Stimulated activated naive CD8-positive, alpha-beta T cell treated with anti-CD3 and anti-CD28 coated beads, Interleukin-15, amount 100 ng/mL, for 72 hours (primary cell): Measurements from ENCODE around the gene ASRGL1.

ENCODE experiments used
- ATAC-seq: fragments of 150-1000 bp; cut with Tn5 transposase; 2 replicates; pipeline ENCODE4 v1.10.0; 2021; ENCODE audit warnings: mild to moderate bottlenecking, moderate library complexity
- DNase-seq, 2 donors: peaks; one replicate each; pipeline ENCODE4 v3.0.0; 2021 to 2022
- H3K27ac Mint-ChIP-seq, 2 donors: one replicate each; pipeline ENCODE4 v1.8.0; 2022; ENCODE audit warnings: mild to moderate bottlenecking in 2 of 2, mixed read lengths in 2 of 2, moderate library complexity in 2 of 2
- H3K27me3 Mint-ChIP-seq: one replicate; pipeline ENCODE4 v1.8.0; 2022; ENCODE audit warnings: mixed read lengths
- H3K4me1 Mint-ChIP-seq: one replicate; pipeline ENCODE4 v1.8.0; 2022; ENCODE audit warnings: mild to moderate bottlenecking, mixed read lengths
- H3K4me3 Mint-ChIP-seq, 2 donors: one replicate each; pipeline ENCODE4 v1.8.0; 2022; ENCODE audit warnings: mild to moderate bottlenecking in 2 of 2, mixed read lengths in 2 of 2, moderate library complexity in 1 of 2
- H3K9me3 Mint-ChIP-seq, 2 donors: one replicate each; pipeline ENCODE4 v1.8.0; 2022; ENCODE audit warnings: mixed read lengths in 2 of 2

The ASRGL1 gene

DNA sequence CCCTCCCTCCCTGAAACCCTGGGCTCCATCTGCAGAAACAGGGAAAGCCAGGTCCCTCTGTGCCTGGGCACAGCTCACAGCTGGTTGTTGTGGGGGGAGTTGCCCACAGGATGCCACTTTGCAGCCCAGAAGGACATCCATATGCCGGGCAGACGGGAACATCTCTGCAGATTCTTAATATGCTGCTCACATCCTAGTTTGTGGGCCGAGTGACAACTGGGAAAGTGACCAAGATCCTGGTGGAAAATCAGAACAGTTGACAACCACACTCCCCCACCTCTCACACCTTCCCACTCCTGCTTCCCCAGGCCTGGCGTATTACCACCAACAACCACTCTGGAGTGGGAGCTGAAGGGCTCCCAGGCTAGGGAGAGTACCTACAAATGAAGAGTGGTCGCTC lies 74.3 kb downstream of the ASRGL1 start:
- ATAC-seq (no peak), DNase-seq (no peak)
- H3K9me3 Mint-ChIP-seq, result no peaks in the 10 kb centered on the region
- no peaks in the 10 kb centered on the region for H3K27me3 Mint-ChIP-seq
- H3K27ac Mint-ChIP-seq, result peak overlapping the region in 1 of 2 donors; percentile 88
- H3K4me3 Mint-ChIP-seq, result no peak overlapping the region
- no peaks in the 10 kb centered on the region for H3K4me1 Mint-ChIP-seq

DNA sequence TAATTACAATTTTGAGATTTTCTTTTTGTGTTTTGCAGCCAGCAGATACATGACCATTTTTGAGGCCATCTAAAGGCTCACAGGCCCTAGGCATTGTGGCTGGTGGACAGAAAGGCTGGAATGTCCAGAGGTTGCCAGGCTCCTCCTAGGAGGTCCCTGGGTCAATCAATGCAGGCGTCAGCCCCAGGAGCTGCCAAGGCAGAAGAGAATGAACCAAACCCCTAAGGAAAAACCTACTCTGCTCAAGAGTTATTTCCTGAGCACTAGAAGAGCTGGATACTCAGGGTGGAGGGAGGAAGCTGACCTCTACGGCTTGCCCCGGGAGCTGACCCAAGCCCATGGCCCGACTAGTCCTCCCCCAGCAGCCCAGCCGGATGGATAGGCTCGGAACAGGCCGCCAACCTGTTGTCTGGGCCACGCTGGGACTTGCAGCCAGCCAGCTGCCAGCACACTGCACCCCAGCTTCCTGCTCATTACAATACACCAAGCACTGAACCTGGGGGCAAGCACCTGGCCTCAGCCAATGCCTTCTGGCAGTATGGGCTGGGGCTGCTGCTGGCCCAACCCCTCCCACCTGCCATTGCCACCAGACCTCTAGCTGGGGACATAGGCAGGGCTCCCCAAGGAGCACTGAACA lies 75.9 kb downstream of the ASRGL1 start:
- Mint-ChIP-seq H3K27ac (no peak overlapping the region), H3K27me3 (no peaks in the 10 kb centered on the region), H3K4me3 (no peak overlapping the region), H3K4me1 (no peaks in the 10 kb centered on the region), H3K9me3 (no peaks in the 10 kb centered on the region)
- ATAC-seq (no peak), DNase-seq (no peak)

DNA sequence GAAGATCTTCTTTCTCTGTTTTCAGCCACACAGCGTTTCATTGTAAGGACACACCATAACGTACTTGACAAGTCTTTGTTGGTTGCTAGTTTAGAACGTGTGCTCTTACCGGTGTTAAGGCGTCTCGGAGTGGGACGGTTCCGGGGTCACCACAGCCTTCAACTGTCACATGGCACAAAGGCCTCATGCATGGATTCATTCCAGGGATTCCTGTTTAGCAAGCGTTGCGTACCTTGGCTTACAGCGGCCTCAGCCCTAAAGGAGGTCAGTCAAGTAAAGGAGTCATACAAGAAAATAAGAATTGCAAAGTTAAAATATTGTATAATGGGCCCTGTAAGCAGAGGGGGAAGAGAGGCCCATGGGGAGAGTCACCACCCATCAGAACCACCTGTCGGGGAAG lies 79.3 kb downstream of the ASRGL1 start:
- no peak for DNase-seq
- H3K4me1 Mint-ChIP-seq, result no peaks in the 10 kb centered on the region
- ATAC-seq, result no peak
- no peak overlapping the region for H3K27ac Mint-ChIP-seq
- H3K27me3 Mint-ChIP-seq, result no peaks in the 10 kb centered on the region
- no peak overlapping the region for H3K4me3 Mint-ChIP-seq
- H3K9me3 Mint-ChIP-seq, result no peaks in the 10 kb centered on the region

DNA sequence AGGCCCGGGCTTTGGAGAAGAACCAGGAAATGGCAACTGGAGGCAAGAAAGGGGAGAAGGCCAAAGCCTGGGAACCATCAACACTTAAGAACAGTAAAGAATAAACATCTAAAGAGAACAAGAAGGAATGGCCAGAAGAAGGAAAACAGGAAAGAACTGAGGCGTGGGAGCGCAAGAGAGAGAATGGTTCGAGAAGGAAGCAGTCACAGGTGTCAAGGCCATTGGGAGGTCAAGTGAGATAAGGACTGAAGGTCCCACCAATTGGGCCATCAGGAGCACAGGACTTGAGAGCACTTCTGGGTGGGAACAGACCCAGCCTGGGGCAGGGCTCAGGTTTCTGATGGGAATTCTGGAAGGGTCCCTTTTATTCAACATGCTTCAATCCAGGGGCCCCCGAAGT lies 80.9 kb downstream of the ASRGL1 start:
- Mint-ChIP-seq H3K9me3 (no peaks in the 10 kb centered on the region), H3K27ac (peak overlapping the region; percentile 9 to 32), H3K4me1 (no peaks in the 10 kb centered on the region), H3K4me3 (no peak overlapping the region), H3K27me3 (peaks cover under 1% of the 10 kb centered on the region)
- no peak for ATAC-seq
- no peak for DNase-seq

DNA sequence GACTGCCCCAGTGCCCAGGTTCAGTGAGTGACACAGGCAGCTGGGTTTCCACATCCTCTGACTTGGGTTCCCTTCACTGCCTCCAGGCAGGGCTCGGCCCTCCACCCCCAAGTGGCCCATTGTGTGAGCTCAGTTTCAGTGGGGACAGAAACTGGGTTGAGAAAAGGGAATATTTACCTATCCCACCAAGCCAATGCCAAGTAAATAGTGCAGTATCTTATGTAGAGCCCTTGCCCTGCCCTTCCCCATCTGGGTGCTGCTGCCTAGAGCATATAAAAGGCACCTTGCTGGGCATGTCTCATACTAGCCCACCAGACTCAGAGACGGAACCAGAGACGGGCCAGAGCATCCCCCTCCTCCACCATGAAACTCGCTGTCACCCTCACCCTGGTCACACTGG lies 81.5 kb downstream of the ASRGL1 start, which contains the start of gene SCGB1A1:
Gene SCGB1A1, plus strand, starts transcription at position 301 of the 400 bp plus-strand sequence. Its CDS starts 63 bp downstream, at position 364.
- Mint-ChIP-seq H3K27me3 (peaks cover 6% of the 10 kb centered on the region), H3K27ac (peak within 1 kb of the TSS; percentile 9 to 91), H3K4me1 (no peaks in the 10 kb centered on the region), H3K4me3 (no peak within 1 kb of the TSS), H3K9me3 (no peaks in the 10 kb centered on the region)
- no peak for DNase-seq
- no peak for ATAC-seq

DNA sequence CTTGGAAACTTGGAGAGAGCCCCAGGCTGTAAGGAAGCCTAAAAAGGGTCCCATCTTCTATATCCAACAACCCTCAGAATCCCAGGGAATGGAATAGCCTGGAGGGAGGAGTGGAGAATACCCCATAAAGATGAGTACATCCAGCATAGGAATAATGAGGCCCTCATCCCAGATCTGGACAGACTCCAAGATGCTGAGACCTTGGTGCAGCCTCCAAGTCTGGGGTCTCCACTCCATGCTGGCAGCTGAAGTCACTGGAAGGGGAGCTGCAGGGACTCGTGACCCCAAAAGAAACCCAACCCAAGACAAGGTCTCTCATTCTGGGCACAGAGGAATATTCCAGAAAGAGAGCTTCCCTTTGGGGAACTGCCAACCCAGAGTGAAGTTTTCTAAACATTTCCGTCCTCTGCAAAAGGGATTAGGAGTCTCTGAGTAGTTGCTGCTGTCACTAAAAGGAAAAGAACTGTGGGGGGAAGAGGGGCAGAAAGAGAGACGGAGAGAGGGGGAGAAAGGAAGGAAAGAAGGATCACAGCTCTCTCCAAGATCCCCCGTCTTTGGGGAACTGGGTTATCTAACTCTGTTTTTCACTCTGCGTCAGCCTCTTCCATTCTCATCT lies 82.2 kb downstream of the ASRGL1 start:
- ATAC-seq, result no peak
- DNase-seq, result no peak
- Mint-ChIP-seq H3K27ac (peak overlapping the region in 1 of 2 donors; percentile 91), H3K9me3 (no peaks in the 10 kb centered on the region), H3K27me3 (peaks cover 9% of the 10 kb centered on the region), H3K4me1 (peaks cover 2% of the 10 kb centered on the region), H3K4me3 (no peak overlapping the region)

DNA sequence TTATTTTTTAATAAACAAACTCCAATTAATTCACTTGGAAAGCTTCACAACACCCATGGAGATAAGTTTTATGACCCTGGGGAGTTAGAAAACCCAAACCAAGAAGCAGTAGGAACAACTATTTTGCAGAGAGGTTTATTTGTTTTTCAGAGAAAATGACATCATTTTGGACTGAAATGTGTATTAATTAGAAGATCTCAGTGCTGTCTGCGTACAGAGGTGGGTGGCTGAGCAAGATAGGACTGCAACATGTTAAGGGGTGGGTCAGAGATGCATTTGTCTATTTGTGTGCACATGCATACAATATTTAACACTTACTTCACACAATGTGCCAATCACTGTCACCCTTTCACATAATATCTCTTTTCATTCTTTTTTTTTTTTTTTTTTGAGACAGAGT lies 82.7 kb downstream of the ASRGL1 start:
- ATAC-seq (no peak), DNase-seq (no peak)
- no peak overlapping the region for H3K27ac Mint-ChIP-seq
- no peak overlapping the region for H3K4me3 Mint-ChIP-seq
- peaks cover 9% of the 10 kb centered on the region for H3K27me3 Mint-ChIP-seq
- H3K4me1 Mint-ChIP-seq, result peaks cover 7% of the 10 kb centered on the region
- no peaks in the 10 kb centered on the region for H3K9me3 Mint-ChIP-seq

DNA sequence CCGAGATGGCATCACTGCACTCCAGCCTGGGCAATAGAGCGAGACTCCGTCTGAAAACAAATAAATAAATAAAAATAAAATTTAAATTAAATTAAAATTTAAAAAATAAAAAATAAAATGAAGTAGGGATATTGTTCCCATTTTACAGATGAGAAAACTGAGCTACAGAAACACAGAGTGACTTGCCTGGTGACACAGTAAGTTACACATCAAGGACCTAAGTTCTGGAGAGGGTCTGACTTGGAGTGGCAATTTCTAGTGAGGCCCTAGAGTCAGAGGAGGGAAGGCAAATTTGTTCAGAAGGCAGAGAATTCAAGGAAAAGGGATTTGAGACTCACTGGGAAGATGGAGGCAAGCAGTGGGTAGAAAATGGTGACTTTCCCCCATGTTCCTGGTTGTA lies 83.6 kb downstream of the ASRGL1 start:
- DNase-seq (no peak), ATAC-seq (no peak)
- Mint-ChIP-seq H3K27me3 (peaks cover 9% of the 10 kb centered on the region), H3K9me3 (no peaks in the 10 kb centered on the region), H3K27ac (no peak overlapping the region), H3K4me1 (peaks cover 7% of the 10 kb centered on the region), H3K4me3 (no peak overlapping the region)

DNA sequence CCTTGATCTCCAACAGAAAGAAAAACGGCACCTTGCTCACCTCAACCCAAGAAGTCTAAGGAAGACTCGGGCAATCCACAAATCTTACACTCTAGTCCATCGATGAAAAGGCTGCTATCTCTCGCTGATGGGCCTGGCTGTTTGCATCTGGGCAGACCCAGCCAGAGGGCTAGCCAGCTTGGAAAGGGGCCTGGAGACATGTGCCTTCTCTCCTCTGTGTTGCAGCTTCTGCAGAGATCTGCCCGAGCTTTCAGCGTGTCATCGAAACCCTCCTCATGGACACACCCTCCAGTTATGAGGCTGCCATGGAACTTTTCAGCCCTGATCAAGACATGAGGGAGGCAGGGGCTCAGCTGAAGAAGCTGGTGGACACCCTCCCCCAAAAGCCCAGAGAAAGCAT lies 84.7 kb downstream of the ASRGL1 start:
- Mint-ChIP-seq H3K27ac (peak overlapping the region in 1 of 2 donors; percentile 62), H3K4me3 (no peak overlapping the region), H3K27me3 (peaks cover 9% of the 10 kb centered on the region), H3K4me1 (peaks cover 18% of the 10 kb centered on the region), H3K9me3 (no peaks in the 10 kb centered on the region)
- no peak for ATAC-seq
- DNase-seq, result no peak

DNA sequence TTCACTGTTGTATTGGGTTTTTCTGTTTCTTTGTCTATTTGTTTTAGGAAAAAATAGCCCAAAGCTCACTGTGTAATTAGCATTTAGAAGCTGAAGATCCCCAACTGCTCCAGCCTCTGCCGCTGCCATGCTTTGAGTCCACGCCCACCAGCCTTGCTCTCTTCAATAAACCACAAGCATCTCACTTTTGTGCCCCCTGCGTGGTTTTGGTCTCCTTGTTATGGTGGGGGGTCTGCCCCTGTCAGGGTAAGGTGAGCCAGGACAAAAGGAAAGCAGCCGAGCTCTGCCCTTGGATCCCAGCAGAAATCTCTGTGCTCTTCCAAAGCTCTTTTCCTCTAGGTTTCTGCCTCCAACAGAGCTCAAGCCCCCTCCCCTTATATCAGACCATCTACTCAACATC lies 85.8 kb downstream of the ASRGL1 start:
- DNase-seq (no peak), ATAC-seq (no peak)
- Mint-ChIP-seq H3K4me1 (peaks cover 28% of the 10 kb centered on the region), H3K27ac (no peak overlapping the region), H3K27me3 (peaks cover 9% of the 10 kb centered on the region), H3K9me3 (no peaks in the 10 kb centered on the region), H3K4me3 (no peak overlapping the region)

DNA sequence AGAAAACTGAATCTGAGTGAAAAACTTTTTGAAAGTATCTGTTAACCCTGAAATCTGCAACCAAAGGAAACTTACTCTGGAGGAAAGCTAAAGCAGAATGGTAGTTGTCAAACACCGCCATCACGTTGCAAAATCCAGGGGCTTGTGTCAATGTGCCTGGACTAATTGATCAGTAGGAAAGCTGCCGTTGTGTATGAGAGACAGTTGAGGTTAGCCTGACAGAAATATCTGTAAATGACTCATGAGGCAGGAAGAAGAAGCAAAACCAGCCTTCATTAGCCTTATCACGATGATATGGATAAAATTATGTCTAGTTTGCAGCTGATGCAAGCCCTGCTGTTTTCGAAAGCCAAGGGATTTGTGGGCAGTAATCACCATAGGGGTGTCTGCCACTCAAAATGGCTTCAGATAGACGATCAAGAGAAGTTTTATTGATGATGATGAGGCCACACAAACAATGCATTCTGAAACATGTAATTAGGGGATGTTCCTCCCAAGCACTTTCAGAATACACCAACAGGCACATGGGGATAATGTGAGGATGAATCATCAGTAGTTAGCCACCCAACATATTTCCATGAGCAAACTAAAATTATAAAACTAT lies 90.5 kb downstream of the ASRGL1 start:
- Mint-ChIP-seq H3K27me3 (peaks cover 18% of the 10 kb centered on the region), H3K4me3 (peak overlapping the region; percentile 43 to 54), H3K27ac (peak overlapping the region; percentile 83 to 96), H3K9me3 (no peaks in the 10 kb centered on the region), H3K4me1 (peaks cover 53% of the 10 kb centered on the region)
- ATAC-seq (peak; percentile 80), DNase-seq (peak; percentile 26 to 47)

DNA sequence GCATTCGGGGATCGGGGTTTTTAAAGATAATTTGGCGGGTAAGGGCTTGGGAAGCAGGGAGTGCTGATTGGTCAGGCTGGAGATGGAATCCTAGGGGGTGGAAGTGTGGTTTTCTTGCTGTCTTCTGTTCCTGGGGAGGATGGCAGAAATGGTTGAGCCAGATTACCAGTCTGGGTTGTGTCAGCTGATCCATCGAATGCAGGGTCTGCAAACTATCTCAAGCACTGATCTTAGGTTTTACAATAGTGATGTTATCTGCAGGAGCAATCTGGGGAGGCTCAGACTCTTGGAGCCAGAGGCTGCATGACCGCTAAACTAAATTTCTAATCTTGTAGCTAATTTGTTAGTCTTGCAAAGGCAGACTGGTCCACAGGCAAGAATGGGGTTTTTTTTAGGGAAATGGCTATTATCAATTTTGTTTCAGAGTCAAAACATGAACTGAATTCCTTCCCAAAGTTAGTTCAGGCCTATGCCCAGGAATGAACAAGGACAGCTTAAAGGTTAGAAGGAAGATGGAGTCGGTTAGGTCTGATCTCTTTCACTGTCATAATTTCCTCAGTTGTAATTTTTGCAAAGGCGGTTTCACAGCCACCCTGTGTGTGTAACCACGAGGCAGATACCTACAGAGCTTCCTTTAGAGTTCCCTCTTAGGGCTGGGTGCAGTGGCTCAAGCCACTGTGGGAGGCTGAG lies 91.8 kb downstream of the ASRGL1 start:
- Mint-ChIP-seq H3K4me1 (peaks cover 64% of the 10 kb centered on the region), H3K27ac (peak overlapping the region; percentile 57 to 83)
- ATAC-seq, result no peak

DNA sequence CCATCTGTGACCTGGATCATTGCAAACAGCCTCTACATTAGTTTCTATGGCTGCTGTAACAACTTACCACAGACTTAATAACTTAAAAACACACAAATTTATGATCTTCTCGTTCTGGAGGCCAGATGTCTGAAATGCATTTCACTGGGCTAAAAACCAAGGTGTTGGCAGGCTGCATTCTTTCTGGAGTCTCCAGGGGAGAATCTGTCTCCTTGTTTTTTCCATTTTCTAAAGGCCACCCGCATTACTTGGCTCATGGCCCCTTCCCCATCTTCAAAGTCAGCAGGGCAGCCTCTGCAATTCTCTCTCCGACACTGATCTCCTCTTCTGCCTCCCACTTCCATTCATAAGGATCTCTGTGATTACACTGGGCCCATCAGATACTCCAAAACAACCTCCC lies 93.2 kb downstream of the ASRGL1 start:
- Mint-ChIP-seq H3K9me3 (no peaks in the 10 kb centered on the region), H3K4me1 (peaks cover 62% of the 10 kb centered on the region), H3K27ac (no peak overlapping the region), H3K27me3 (peaks cover 9% of the 10 kb centered on the region), H3K4me3 (no peak overlapping the region)
- ATAC-seq (no peak), DNase-seq (no peak)

More for the DNA sequence above, 91.8 kb downstream of the ASRGL1 start:
- no peak for DNase-seq
- Mint-ChIP-seq H3K4me3 (no peak overlapping the region), H3K9me3 (no peaks in the 10 kb centered on the region), H3K27me3 (peaks cover 9% of the 10 kb centered on the region)

DNA sequence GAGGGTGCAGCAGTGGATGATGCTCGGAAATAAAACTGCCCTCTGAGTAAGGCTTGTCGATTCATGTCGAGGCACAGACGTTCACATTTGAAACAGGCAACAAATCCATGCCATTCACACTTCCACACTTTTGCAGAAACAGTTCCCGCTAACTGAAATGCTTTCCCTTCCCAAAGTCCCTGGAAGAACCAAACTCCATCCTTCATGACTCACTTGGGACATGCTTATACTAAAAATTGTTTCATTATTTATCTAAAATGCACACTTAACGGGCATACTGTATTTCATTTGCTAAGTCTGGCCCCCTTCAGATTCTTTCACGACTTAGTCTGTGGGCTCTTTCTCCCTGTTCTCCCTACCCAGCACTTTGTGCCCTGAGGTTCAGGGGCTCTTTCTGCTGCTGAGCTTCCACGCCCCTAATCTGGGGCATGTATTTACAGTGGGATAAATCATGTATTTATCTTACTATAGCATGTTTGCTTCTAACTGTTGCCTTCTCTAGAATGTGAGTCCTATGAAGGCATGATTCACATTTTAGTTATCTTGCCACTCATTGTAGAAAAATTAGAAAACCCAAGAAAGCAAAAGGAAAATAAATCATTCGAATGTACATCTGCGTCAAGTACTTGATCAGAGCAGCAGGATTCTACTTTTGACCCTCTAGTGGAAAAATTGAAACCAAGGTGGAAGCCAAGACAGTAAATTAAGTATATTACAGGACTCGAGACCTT lies 94.1 kb downstream of the ASRGL1 start:
- Mint-ChIP-seq H3K4me1 (peaks cover 66% of the 10 kb centered on the region), H3K27ac (no peak overlapping the region), H3K9me3 (no peaks in the 10 kb centered on the region), H3K27me3 (peaks cover 9% of the 10 kb centered on the region), H3K4me3 (no peak overlapping the region)
- ATAC-seq (no peak), DNase-seq (no peak)

DNA sequence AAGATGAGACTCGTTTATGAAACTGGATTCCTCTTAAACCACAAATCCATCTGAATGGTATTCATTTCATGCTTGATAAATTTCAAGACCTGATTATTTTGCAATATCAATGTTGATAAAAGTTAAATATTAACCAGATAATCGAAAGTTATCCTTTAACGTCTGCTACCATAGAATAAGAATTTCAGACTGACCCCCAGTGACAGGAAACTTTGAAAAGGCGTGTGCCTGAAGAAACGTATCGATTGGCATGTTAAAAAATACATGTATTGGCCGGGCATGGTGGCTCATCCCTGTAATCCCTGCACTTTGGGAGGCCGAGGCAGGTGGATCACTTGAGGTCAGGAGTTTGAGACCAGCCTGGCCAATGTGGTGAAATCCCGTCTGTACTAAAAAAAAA lies 95.4 kb downstream of the ASRGL1 start:
- no peak for DNase-seq
- Mint-ChIP-seq H3K27me3 (peaks cover 9% of the 10 kb centered on the region), H3K4me1 (peaks cover 52% of the 10 kb centered on the region), H3K4me3 (no peak overlapping the region), H3K27ac (no peak overlapping the region), H3K9me3 (no peaks in the 10 kb centered on the region)
- no peak for ATAC-seq
